Osteocyte (in vitro differentiated cells): ENCODE results near the gene EXOC7. TPM values are rescaled to one million over a fixed set of nuclear protein-coding genes. Genes with fewer than 3 reads are reported as not detected.

Experiments
- DNase-seq: peaks from one replicate; pipeline ENCODE4 v3.0.0; 2021; ENCODE audit warnings: mixed read lengths; ENCODE audit not compliant: unreplicated experiment; ENCODE audit errors: extremely low spot score
- H3K27ac Mint-ChIP-seq: one replicate; pipeline ENCODE4 v1.8.0; 2021; ENCODE audit warnings: mild to moderate bottlenecking, mixed read lengths; ENCODE audit not compliant: unreplicated experiment
- H3K27me3 Mint-ChIP-seq: one replicate; pipeline ENCODE4 v1.8.0; 2021; ENCODE audit warnings: mixed read lengths; ENCODE audit not compliant: unreplicated experiment
- H3K36me3 Mint-ChIP-seq: one replicate; pipeline ENCODE4 v1.8.0; 2021; ENCODE audit warnings: mixed read lengths; ENCODE audit not compliant: unreplicated experiment
- H3K4me1 Mint-ChIP-seq: one replicate; pipeline ENCODE4 v1.8.0; 2021; ENCODE audit warnings: mixed read lengths; ENCODE audit not compliant: unreplicated experiment
- H3K4me3 Mint-ChIP-seq: one replicate; pipeline ENCODE4 v1.8.0; 2021; ENCODE audit warnings: mild to moderate bottlenecking, moderate library complexity, mixed read lengths; ENCODE audit not compliant: unreplicated experiment
- H3K9me3 Mint-ChIP-seq: one replicate; pipeline ENCODE4 v1.8.0; 2021; ENCODE audit warnings: mixed read lengths; ENCODE audit not compliant: unreplicated experiment
- microRNA-seq: library from miRNA; unstranded; fragments of <30 nt; microRNA quantifications from one replicate; pipeline ENCODE4 v1.1.0, GENCODE V29; 2020; ENCODE audit not compliant: unreplicated experiment
- total RNA-seq: library from RNA; stranded (reverse); gene quantifications from 2 replicates; pipeline ENCODE4 v1.2.1, GENCODE V29; 2021
- TF ChIP-seq, protein P1 (sequence below): fragments of 200-600 bp; sonication (generic); IDR thresholded peaks from 2 replicates; pipeline ENCODE4 v1.5.0; 2021; ENCODE audit warnings: antibody characterized with exemption, mild to moderate bottlenecking, moderate library complexity

EXOC7 gene
- total RNA-seq, 1 donor from 2014 or later: 158 TPM

DNA sequence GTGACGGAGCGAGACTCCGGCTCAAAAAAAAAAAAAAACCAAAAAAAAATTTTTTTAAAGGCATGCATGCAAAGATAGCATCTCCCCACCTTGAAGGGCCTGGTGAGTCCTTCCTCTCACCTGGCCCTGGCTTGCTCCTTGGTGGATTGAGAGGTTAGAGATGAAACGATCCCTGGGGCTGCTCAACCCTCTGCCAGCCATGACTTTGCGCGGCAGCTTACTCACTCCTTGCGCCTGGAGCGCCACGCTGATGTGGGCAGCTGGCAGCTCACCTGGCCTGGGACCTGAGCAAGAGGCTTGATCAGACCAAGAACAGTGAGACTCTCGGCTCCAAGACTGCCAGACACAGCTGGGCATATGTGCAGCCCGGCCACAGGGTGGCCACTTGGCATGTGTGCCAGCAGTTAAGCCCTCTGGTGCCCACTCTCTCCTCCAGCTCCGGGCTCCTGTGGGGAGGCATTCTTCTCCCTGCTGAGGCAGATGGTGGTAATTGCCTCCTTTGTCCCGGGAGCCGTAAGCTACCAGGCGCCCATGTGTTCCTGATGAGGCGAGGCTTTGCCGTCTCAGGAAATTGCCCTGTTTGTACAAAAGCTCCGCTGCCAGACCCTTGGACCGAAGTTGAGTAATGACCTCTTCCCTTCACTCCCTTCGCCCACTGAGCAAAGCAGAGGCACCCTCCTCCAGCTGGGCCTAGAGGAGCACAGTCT is 71.4 kb downstream of the EXOC7 start:
- Mint-ChIP-seq H3K4me1 (peaks cover 12% of the 10 kb centered on the region), H3K27me3 (no peaks in the 10 kb centered on the region), H3K4me3 (no peak overlapping the region), H3K27ac (no peak overlapping the region), H3K36me3 (no peaks in the 10 kb centered on the region), H3K9me3 (no peaks in the 10 kb centered on the region)
- no peak for DNase-seq
- TF ChIP-seq, protein P1, sequence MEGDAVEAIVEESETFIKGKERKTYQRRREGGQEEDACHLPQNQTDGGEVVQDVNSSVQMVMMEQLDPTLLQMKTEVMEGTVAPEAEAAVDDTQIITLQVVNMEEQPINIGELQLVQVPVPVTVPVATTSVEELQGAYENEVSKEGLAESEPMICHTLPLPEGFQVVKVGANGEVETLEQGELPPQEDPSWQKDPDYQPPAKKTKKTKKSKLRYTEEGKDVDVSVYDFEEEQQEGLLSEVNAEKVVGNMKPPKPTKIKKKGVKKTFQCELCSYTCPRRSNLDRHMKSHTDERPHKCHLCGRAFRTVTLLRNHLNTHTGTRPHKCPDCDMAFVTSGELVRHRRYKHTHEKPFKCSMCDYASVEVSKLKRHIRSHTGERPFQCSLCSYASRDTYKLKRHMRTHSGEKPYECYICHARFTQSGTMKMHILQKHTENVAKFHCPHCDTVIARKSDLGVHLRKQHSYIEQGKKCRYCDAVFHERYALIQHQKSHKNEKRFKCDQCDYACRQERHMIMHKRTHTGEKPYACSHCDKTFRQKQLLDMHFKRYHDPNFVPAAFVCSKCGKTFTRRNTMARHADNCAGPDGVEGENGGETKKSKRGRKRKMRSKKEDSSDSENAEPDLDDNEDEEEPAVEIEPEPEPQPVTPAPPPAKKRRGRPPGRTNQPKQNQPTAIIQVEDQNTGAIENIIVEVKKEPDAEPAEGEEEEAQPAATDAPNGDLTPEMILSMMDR: no peak

Small RNA genes lying within 50 kb of the gene (microRNA-seq; reads per million reads assigned to microRNA genes)
- 3.8 reads per million for gene MIR6868

Other genes starting within 250 kb of the EXOC7 start
- gene WBP2, start 248.5 kb downstream of the EXOC7 start, total RNA-seq: 83.1 and 88.2 TPM in 2 replicates
- gene TRIM47, start 225.2 kb downstream of the EXOC7 start, total RNA-seq: 33.3 and 40.2 TPM in 2 replicates
- gene TRIM65, start 206.8 kb downstream of the EXOC7 start, total RNA-seq: 26.3 and 26.9 TPM in 2 replicates
- gene MRPL38, start 198.9 kb downstream of the EXOC7 start, total RNA-seq: 71.1 and 73.6 TPM in 2 replicates
- gene FBF1, start 162.7 kb downstream of the EXOC7 start, total RNA-seq: 14.5 and 14.8 TPM in 2 replicates
- gene ACOX1, start 124.6 kb downstream of the EXOC7 start, total RNA-seq: 48.0 and 53.4 TPM in 2 replicates
- 23.7 and 25.2 TPM in 2 replicates for gene TEN1, start 124.5 kb downstream of the EXOC7 start, total RNA-seq
- 8.3 and 9.6 TPM in 2 replicates for gene CDK3, start 102.9 kb downstream of the EXOC7 start, total RNA-seq
- gene EVPL, start 76.5 kb downstream of the EXOC7 start, total RNA-seq: not detected in 2 replicates
- gene SRP68, start 31.3 kb downstream of the EXOC7 start, total RNA-seq: 73.7 and 74.7 TPM in 2 replicates
- gene GALR2, start 29.0 kb downstream of the EXOC7 start, total RNA-seq: not detected in 2 replicates
- not detected in 2 replicates for gene ZACN, start 24.6 kb downstream of the EXOC7 start, total RNA-seq
- gene FOXJ1, start 37.5 kb upstream of the EXOC7 start, total RNA-seq: 0.13 TPM in 2 replicates
- 0.73 and 0.99 TPM in 2 replicates for gene RNF157, start 136.7 kb upstream of the EXOC7 start, total RNA-seq
- 30.1 and 32.2 TPM in 2 replicates for gene UBALD2, start 161.6 kb upstream of the EXOC7 start, total RNA-seq
- 6.3 and 7.3 TPM in 2 replicates for gene QRICH2, start 204.5 kb upstream of the EXOC7 start, total RNA-seq